ENCODE measurements around the gene SNX8.

- TF ChIP-seq CTCF (IDR thresholded peaks at IDR 0.05) (no peak), EZH2 (IDR thresholded peaks at IDR 0.05; ENCODE audit: borderline replicate concordance, insufficient read depth, low read depth, low read length, poor library complexity, severe bottlenecking) (no peak)
Observed at GRCh38 chr7:2224934-2225333, 89.3 kb downstream of the SNX8 start.

Measured in B cell (primary cell).